ENCODE results near the gene MKLN1. TPM values are rescaled to one million over a fixed set of nuclear protein-coding genes. Genes with fewer than 3 reads are reported as not detected.

Gene MKLN1
- total and polyA plus RNA-seq, 10 of the 15 experiments (the other 5 are each of a cell fraction or from before 2014, with no cell fraction given) = 13.6 to 55.8 (median 29.3) TPM

DNA sequence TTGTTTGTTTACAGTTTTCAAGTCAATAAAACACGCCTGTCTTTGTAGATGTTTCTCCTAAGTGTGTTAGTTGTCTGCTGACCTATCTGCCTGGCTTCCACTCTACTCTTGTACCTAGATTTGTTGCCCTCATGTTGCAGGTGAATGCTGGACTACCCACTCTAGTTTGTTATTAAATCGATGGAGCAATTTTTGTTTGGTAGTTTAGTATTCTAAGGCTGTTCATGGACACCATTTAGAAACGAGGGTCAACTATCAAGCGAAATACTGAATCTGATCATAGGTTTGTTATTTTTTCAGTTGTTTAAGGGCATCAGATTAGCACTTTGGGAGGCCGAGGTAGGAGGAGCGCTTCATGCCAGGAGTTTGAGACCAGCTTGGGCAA, 29.1 kb upstream of the MKLN1 start:
- Histone ChIP-seq H3K27ac (ENCODE audit: control insufficient read depth, insufficient read depth) (no peak overlapping the region), H2AFZ (ENCODE audit: control insufficient read depth, low read depth, low read length) (no peak overlapping the region), H3K4me1 (ENCODE audit: control insufficient read depth, insufficient read depth, low read length) (no peaks in the 10 kb centered on the region), H3K9ac (ENCODE audit: control insufficient read depth, insufficient read depth, low read length) (no peak overlapping the region), H3K4me3 (no peak overlapping the region), H3K27me3 (replicated peaks in 1 of 2; ENCODE audit: control insufficient read depth in 2 of 2, insufficient read depth in 2 of 2, low read length in 1 of 2) (no peaks in the 10 kb centered on the region; a peak in 1 of 4 replicates), H3K79me2 (ENCODE audit: control insufficient read depth, insufficient read depth, low read length) (no peaks in the 10 kb centered on the region), H3K4me2 (ENCODE audit: control insufficient read depth, insufficient read depth) (no peak overlapping the region), H3K36me3 (ENCODE audit: control insufficient read depth in 2 of 2, insufficient read depth in 2 of 2, low read length in 1 of 2) (no peaks in the 10 kb centered on the region), H4K20me1 (ENCODE audit: control insufficient read depth, insufficient read depth) (no peaks in the 10 kb centered on the region), H3K9me3 (replicated peaks; ENCODE audit: control insufficient read depth, insufficient read depth, low read length) (no peaks in the 10 kb centered on the region)
- in situ Hi-C loops (cut with MboI) = no loop called here
- ATAC-seq (no peak), FAIRE-seq (no peak), DNase-seq (ENCODE audit: low read depth, low spot score) (no peak)
- CTCF ChIA-PET = no interaction called here
- RAD21 ChIA-PET (ENCODE audit: unreplicated experiment) = no interaction called here
- no TSS peak for BruUV-seq (replicated peaks)
- SMC1A ChIA-PET (ENCODE audit: uncharacterized antibody, unreplicated experiment) = no interaction called here
- intact Hi-C loops (cut with micrococcal nuclease; ENCODE audit: unreplicated experiment) = no loop called here
- POLR2A ChIA-PET = no interaction called here
- WGBS (ENCODE audit: insufficient coverage, insufficient replicate concordance, low lambda C conversion rate, missing lambda C conversion rate) = 69% methylated on average over 6 of the region's 6 CpGs
- TF ChIP-seq NR2C2 (IDR thresholded peaks at IDR 0.05; ENCODE audit: borderline replicate concordance, control insufficient read depth, insufficient read length, low read depth) (no peak), HDGF (IDR thresholded peaks at IDR 0.05) (no peak), ZNF592 (IDR thresholded peaks at IDR 0.05) (no peak), ZBTB4 (CRISPR knock-in tag; IDR thresholded peaks at IDR 0.05) (no peak), USF1 (IDR thresholded peaks at IDR 0.05; ENCODE audit: borderline replicate concordance, extremely low read length, insufficient read depth, low read depth, low read length) (no peak)

All from GM12878 (cell line).